ENCODE data around the gene OR2A25.

DNA sequence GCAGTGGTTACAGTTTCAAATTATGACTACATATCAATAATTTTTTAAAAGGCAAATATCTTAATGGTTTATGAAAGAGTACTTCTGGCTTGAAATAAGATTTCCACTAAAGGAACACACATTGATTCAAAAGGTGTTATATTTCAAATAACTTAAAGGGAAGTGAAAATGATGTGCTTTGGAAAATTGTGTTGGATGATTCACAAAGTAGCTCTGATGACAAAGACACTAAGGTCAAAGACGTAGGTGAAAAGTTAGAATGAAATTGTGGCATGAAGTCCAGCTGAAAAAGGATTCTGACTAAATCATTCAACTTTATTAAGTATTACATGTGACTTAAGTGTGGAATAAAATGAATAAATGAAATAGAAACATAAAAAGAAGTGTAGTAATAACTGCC, 41.6 kb upstream of the OR2A25 start:
- TF ChIP-seq, protein P1, sequence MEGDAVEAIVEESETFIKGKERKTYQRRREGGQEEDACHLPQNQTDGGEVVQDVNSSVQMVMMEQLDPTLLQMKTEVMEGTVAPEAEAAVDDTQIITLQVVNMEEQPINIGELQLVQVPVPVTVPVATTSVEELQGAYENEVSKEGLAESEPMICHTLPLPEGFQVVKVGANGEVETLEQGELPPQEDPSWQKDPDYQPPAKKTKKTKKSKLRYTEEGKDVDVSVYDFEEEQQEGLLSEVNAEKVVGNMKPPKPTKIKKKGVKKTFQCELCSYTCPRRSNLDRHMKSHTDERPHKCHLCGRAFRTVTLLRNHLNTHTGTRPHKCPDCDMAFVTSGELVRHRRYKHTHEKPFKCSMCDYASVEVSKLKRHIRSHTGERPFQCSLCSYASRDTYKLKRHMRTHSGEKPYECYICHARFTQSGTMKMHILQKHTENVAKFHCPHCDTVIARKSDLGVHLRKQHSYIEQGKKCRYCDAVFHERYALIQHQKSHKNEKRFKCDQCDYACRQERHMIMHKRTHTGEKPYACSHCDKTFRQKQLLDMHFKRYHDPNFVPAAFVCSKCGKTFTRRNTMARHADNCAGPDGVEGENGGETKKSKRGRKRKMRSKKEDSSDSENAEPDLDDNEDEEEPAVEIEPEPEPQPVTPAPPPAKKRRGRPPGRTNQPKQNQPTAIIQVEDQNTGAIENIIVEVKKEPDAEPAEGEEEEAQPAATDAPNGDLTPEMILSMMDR (IDR thresholded peaks at IDR 0.05): no peak
- no peak for TF ChIP-seq EP300 (IDR thresholded peaks at IDR 0.05)
